Gastrocnemius medialis (tissue), 4 donors: ENCODE data around the gene RNGTT. TPM values are rescaled to one million over a fixed set of nuclear protein-coding genes. Genes with fewer than 3 reads are reported as not detected.

Experiments used
- ATAC-seq, 2 donors: fragments of 150-250 bp; one replicate each; pipeline ENCODE4 v1.9.1; 2016
- DNase-seq, 2 donors: peaks; one replicate each; pipeline ENCODE4 v3.0.0-alpha.2; 2019
- H3K27ac ChIP-seq, 4 donors: fragments of 200-600 bp; sonication (generic); 1 replicate in 1 of 4; 2 replicates in 3 of 4; pipeline ENCODE4 v1.5.1; 2016 to 2018; ENCODE audit warnings: mild to moderate bottlenecking in 2 of 4, moderate library complexity in 1 of 4
- H3K27me3 ChIP-seq, 3 donors: fragments of 200-600 bp; sonication (generic) in 2 of 3; 1 replicate in 1 of 3; 2 replicates in 2 of 3; pipeline versions ENCODE4 v1.5.1 to v1.6.0; 2016 to 2019; ENCODE audit warnings: mild to moderate bottlenecking in 1 of 3, moderate library complexity in 1 of 3
- H3K36me3 ChIP-seq, 2 donors: fragments of 200-600 bp; sonication (generic) in 1 of 2; one replicate each; pipeline ENCODE4 v1.5.1; 2017 to 2018
- H3K4me1 ChIP-seq, 2 donors: fragments of 200-600 bp; sonication (generic) in 1 of 2; one replicate each; pipeline ENCODE4 v1.5.1; 2016 to 2017; ENCODE audit warnings: mild to moderate bottlenecking in 2 of 2
- H3K4me3 ChIP-seq, 4 donors: fragments of 200-600 bp; sonication (generic) in 3 of 4; 1 replicate in 1 of 4; 2 replicates in 3 of 4; pipeline ENCODE4 v1.5.1; 2016 to 2019; ENCODE audit warnings: mild to moderate bottlenecking in 2 of 4
- H3K9me3 ChIP-seq, 3 donors: fragments of 200-600 bp; sonication (generic) in 2 of 3; 1 replicate in 1 of 3; 2 replicates in 2 of 3; pipeline ENCODE4 v1.5.1; 2016 to 2019
- POLR2A ChIP-seq, 2 donors: fragments of 450-650 bp; IDR thresholded peaks; one replicate each; pipeline ENCODE4 v1.6.1; 2017; ENCODE audit warnings: antibody characterized with exemption in 2 of 2, mild to moderate bottlenecking in 2 of 2, moderate library complexity in 2 of 2
- in situ Hi-C, 4 donors: fragments of 200-750 bp; cut with MboI; loops; one replicate each; pipeline versions ENCODE4 v1.15.0 to v1.8.0; 2017; ENCODE audit warnings: low sequenced_read_pairs in 4 of 4
- intact Hi-C: fragments of 100-400 bp; cut with DNase I; formaldehyde crosslinking; loops from one replicate; pipeline ENCODE4 v1.15.1; 2023; ENCODE audit warnings: low total_unique reads
- total RNA-seq, 4 donors: library from RNA; depleted of rRNA; stranded (reverse); fragments of >200 nt; gene quantifications; one replicate each; pipeline versions ENCODE4 v1.1.0 to v1.2.3, GENCODE V29; 2016
- TF ChIP-seq, protein P1 (sequence below), 5 experiments: fragments of 450-650 bp in 3 of 5; fragments of 200-600 bp in 2 of 5; sonication (generic) in 2 of 5; IDR thresholded peaks in 4 of 5; conservative IDR thresholded peaks in 1 of 5; 1 replicate in 4 of 5; 2 replicates in 1 of 5; pipeline ENCODE4 v1.5.1; 2016 to 2019; ENCODE audit warnings: antibody characterized with exemption in 5 of 5, mild to moderate bottlenecking in 3 of 5, moderate library complexity in 3 of 5

RNGTT gene
- total RNA-seq, 4 donors from 2014 or later: 4.9 to 11.3 (median 8.2) TPM

DNA sequence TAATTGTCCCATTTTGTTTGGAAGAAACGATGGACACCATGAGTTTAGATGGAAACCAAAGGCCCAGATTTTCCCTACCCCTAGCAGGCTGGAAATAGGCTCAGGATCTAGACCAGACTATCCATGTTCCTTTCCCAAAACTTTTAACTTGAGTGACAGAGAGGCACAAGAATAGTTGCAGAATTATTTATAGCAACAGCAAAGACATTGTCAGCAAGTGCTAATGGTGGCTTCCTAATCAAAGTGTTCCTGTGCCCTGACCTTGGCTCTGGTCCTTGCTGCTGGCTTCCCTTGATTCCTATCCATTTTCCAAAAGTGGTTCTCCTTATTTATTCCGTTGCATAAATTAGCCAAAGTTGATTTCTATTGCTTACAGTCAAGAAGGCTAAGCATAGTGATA is 103.1 kb downstream of the RNGTT start:
- ATAC-seq (no peak), DNase-seq (no peak)
- Histone ChIP-seq H3K9me3 (no peaks in the 10 kb centered on the region), H3K4me1 (peaks cover 5 to 10% of the 10 kb centered on the region in 2 donors), H3K4me3 (no peak overlapping the region), H3K36me3 (no peaks in the 10 kb centered on the region), H3K27ac (no peak overlapping the region), H3K27me3 (no peaks in the 10 kb centered on the region)
- in situ Hi-C loops (loop anchor here in 3 of 4 donors (10.0 to 25.0 kb wide), 2 partner anchors 926 to 1473 kb away; no protein-coding TSS in a partner anchor), intact Hi-C loops (no loop called here)
- TF ChIP-seq, protein P1, sequence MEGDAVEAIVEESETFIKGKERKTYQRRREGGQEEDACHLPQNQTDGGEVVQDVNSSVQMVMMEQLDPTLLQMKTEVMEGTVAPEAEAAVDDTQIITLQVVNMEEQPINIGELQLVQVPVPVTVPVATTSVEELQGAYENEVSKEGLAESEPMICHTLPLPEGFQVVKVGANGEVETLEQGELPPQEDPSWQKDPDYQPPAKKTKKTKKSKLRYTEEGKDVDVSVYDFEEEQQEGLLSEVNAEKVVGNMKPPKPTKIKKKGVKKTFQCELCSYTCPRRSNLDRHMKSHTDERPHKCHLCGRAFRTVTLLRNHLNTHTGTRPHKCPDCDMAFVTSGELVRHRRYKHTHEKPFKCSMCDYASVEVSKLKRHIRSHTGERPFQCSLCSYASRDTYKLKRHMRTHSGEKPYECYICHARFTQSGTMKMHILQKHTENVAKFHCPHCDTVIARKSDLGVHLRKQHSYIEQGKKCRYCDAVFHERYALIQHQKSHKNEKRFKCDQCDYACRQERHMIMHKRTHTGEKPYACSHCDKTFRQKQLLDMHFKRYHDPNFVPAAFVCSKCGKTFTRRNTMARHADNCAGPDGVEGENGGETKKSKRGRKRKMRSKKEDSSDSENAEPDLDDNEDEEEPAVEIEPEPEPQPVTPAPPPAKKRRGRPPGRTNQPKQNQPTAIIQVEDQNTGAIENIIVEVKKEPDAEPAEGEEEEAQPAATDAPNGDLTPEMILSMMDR (IDR thresholded peaks at IDR 0.05 in 4 of 5, conservative IDR thresholded peaks at IDR 0.05 in 1 of 5): no peak
- no peak for TF ChIP-seq POLR2A (IDR thresholded peaks at IDR 0.05)

DNA sequence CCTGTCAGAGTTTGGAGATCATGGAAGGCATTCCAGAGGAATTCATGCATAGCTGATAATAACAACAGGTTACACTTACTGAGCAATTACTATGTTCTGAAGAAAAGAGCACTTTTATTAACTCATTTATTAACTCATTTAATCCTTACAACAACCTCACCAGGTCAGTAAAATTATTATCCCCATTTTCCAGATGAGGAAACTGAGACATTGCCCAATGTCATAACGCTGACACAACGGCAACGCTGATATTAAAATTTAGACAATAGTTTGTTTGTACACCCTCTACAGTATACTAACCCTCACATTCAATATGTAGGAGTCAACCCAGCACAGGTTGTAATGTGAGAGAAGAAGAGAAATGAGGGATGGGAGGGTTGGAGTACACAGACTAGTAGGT is 105.0 kb downstream of the RNGTT start:
- no peak for TF ChIP-seq POLR2A (IDR thresholded peaks at IDR 0.05)
- Histone ChIP-seq H3K4me3 (no peak overlapping the region), H3K36me3 (no peaks in the 10 kb centered on the region), H3K9me3 (no peaks in the 10 kb centered on the region), H3K4me1 (peaks cover 5 to 13% of the 10 kb centered on the region in 2 donors), H3K27me3 (no peaks in the 10 kb centered on the region), H3K27ac (no peak overlapping the region)
- no peak for DNase-seq
- no peak for ATAC-seq
- intact Hi-C loops (no loop called here), in situ Hi-C loops (loop anchor here in 3 of 4 donors (25.0 kb wide), 1 partner anchor 1471 kb away; no protein-coding TSS in a partner anchor)

DNA sequence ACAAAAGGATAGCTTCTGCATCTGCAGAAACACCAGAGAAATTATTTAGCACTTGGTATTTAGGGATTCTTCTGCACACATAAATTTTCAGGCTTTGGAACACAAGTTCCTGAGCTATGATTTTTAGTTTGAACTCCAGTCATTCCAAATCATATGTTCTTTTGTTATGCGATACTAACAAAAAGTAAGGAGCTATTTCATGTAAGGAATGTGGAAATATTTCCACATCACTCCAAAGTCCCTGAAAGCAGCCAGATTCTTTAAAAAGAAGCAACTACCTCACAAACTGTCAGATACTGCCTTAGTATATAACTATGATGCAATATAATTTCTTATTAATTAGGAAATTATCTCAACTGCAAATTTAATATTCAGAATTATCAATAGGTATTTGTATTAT is 106.9 kb downstream of the RNGTT start:
- in situ Hi-C loops: loop anchor here in 3 of 4 donors (25.0 kb wide), 1 partner anchor 1469 kb away; no protein-coding TSS in a partner anchor
- DNase-seq (no peak), ATAC-seq (no peak)
- Histone ChIP-seq H3K4me3 (no peak overlapping the region), H3K4me1 (peaks cover 5 to 13% of the 10 kb centered on the region in 2 donors), H3K9me3 (no peaks in the 10 kb centered on the region), H3K27ac (no peak overlapping the region), H3K36me3 (no peaks in the 10 kb centered on the region), H3K27me3 (no peaks in the 10 kb centered on the region)
- intact Hi-C loops: no loop called here
- TF ChIP-seq, protein P1 (IDR thresholded peaks at IDR 0.05 in 4 of 5, conservative IDR thresholded peaks at IDR 0.05 in 1 of 5): no peak
- TF ChIP-seq POLR2A (IDR thresholded peaks at IDR 0.05): no peak

DNA sequence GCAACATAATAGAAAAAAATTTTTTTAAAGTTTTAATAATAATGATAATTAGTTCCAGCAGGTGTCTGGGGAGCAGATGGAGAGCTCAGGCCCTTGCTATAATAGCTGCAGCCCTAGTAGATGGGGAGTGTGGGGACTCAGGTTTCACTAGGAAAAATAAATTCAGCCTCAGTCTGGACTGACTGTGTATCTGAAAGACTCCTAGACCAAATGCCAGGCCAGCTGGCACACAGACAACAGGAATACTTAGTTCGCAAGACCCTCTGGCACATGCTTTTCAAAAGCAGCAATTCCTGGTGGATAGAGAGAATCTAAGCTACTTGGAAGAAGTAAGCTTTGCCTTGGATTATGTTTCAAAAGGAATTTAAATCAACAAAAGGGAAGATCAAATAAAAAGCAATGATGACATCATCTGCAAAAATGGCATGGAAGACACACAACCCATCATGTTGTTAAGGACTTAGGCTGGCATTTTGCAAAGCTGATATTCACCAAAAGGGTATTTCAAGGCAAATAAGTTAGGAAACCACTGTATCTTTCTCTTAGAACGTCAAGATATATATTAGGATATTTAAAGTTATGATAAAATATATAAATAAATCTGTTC is 107.8 kb downstream of the RNGTT start:
- no peak for ATAC-seq
- Histone ChIP-seq H3K36me3 (no peaks in the 10 kb centered on the region), H3K4me1 (peaks cover 5 to 13% of the 10 kb centered on the region in 2 donors), H3K9me3 (no peaks in the 10 kb centered on the region), H3K27ac (no peak overlapping the region), H3K4me3 (no peak overlapping the region), H3K27me3 (no peaks in the 10 kb centered on the region)
- DNase-seq: no peak
- intact Hi-C loops (no loop called here), in situ Hi-C loops (loop anchor here in 3 of 4 donors (25.0 kb wide), 1 partner anchor 1468 kb away; no protein-coding TSS in a partner anchor)
- TF ChIP-seq, protein P1 (IDR thresholded peaks at IDR 0.05 in 4 of 5, conservative IDR thresholded peaks at IDR 0.05 in 1 of 5): no peak
- TF ChIP-seq POLR2A (IDR thresholded peaks at IDR 0.05): no peak

DNA sequence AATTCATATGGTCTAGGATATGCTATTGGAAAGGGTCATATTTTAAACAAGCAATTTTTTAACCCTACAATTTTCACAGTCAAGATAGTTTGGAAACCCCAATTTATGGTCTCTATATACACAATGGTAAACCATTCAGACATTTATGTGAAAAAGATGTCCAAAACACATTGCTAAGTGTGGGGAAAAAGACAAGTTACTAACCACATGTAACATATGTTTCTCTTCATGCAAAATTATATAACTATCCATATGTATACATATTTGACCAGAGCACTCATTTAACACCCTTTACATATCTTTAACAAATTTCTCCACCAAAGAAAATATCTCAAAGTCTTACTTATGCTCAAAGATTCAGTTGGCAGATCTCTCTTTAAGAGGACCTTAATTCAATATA is 110.6 kb downstream of the RNGTT start:
- Histone ChIP-seq H3K27me3 (no peaks in the 10 kb centered on the region), H3K36me3 (no peaks in the 10 kb centered on the region), H3K4me1 (peaks cover 5 to 11% of the 10 kb centered on the region in 2 donors), H3K27ac (no peak overlapping the region), H3K4me3 (no peak overlapping the region), H3K9me3 (no peaks in the 10 kb centered on the region)
- no peak for ATAC-seq
- in situ Hi-C loops (loop anchor here in 3 of 4 donors (25.0 kb wide), 1 partner anchor 1465 kb away; no protein-coding TSS in a partner anchor), intact Hi-C loops (no loop called here)
- no peak for DNase-seq
- TF ChIP-seq POLR2A (IDR thresholded peaks at IDR 0.05): no peak
- TF ChIP-seq, protein P1 (IDR thresholded peaks at IDR 0.05 in 4 of 5, conservative IDR thresholded peaks at IDR 0.05 in 1 of 5): no peak
